ENCODE results near the gene GEMIN5. TPM values are rescaled to one million over a fixed set of nuclear protein-coding genes. Genes with fewer than 3 reads are reported as not detected.

The GEMIN5 gene
- total RNA-seq, 1 experiment from 2014 or later = 35.8 TPM

DNA sequence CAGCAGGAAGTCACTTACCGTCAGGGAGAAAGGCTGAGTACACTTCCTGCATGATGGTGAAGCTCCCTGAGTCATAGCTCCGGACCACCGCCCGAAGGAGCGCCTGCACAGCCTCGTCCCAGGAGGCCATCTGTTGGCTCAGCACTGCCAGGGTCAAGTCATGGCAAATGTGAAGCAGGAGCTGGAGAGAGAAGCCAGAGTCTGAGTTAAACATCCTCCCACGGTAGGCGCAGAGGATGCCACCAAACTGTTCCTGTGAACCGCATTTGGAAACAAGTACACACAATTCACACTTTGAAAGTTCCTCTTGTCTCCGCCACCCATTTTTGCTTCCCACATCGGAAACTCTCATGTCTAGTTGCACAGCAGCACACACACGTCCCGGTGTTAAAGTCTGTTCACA is 45.6 kb downstream of the GEMIN5 start:
- Histone ChIP-seq H3K4me1 (ENCODE audit: insufficient read depth, low read length) (no peaks in the 10 kb centered on the region), H4K5ac (ENCODE audit: insufficient read length, low read depth, low read length) (no peak overlapping the region), H2BK5ac (ENCODE audit: insufficient read length, low read length) (no peak overlapping the region), H3K18ac (ENCODE audit: insufficient read length, low read depth, low read length) (no peak overlapping the region), H3K4ac (ENCODE audit: low read depth, low read length) (no peak overlapping the region), H2AFZ (ENCODE audit: low read length) (no peak overlapping the region), H2BK120ac (ENCODE audit: low read depth, low read length, poor library complexity, severe bottlenecking) (no peak overlapping the region), H2BK20ac (ENCODE audit: low read depth, low read length, poor library complexity, severe bottlenecking) (no peak overlapping the region), H4K20me1 (ENCODE audit: control insufficient read depth, insufficient read depth, insufficient read length) (no peaks in the 10 kb centered on the region), H3K79me1 (ENCODE audit: insufficient read depth, low read depth, low read length, poor library complexity, severe bottlenecking) (no peaks in the 10 kb centered on the region), H3K23me2 (ENCODE audit: insufficient read length, low read depth, low read length, poor library complexity, severe bottlenecking) (no peaks in the 10 kb centered on the region), H4K91ac (ENCODE audit: insufficient read length, low read depth, low read length) (no peak overlapping the region), H2AK5ac (ENCODE audit: insufficient read length, low read length) (no peak overlapping the region), H4K8ac (replicated peaks; ENCODE audit: insufficient read length, low read depth, low read length) (no peak overlapping the region), H3K27ac (ENCODE audit: insufficient read length, low read depth, low read length) (no peak overlapping the region), H3K23ac (ENCODE audit: insufficient read length, low read depth, low read length) (no peak overlapping the region), H2BK12ac (ENCODE audit: insufficient read length, low read depth, low read length) (no peak overlapping the region), H3K9me3 (ENCODE audit: control insufficient read depth, low read depth, low read length) (no peaks in the 10 kb centered on the region), H3K4me2 (ENCODE audit: insufficient read depth, insufficient read length, low read length) (no peak overlapping the region), H3K9ac (ENCODE audit: extremely low read depth, insufficient read length, low read length) (no peak overlapping the region), H3K56ac (ENCODE audit: insufficient read length, low read depth, low read length) (no peak overlapping the region), H3K79me2 (ENCODE audit: insufficient read depth, low read length) (no peaks in the 10 kb centered on the region), H3T11ph (ENCODE audit: low read length) (no peak overlapping the region), H3K14ac (ENCODE audit: insufficient read depth, low read length) (no peak overlapping the region), H3K27me3 (ENCODE audit: insufficient read depth, low read length) (no peaks in the 10 kb centered on the region), H2BK15ac (ENCODE audit: low read depth, low read length) (no peak overlapping the region)
- no peak for TF ChIP-seq CTCF (conservative IDR thresholded peaks at IDR 0.05)
- no peak for DNase-seq
- Mint-ChIP-seq H3K27me3 (ENCODE audit: low read depth) (no peaks in the 10 kb centered on the region), H3K27ac (no peak overlapping the region), H3K4me3 (no peak overlapping the region), H3K4me1 (no peaks in the 10 kb centered on the region), H3K36me3 (ENCODE audit: insufficient read depth in 1 of 3, low read depth in 3 of 3) (peaks cover 63 to 93% (median 83%) of the 10 kb centered on the region in 3 experiments), H3K9me3 (no peaks in the 10 kb centered on the region)
- no CpG with 5 or more reads among the region's 13 CpGs for WGBS (ENCODE audit: extremely low coverage, insufficient read length, low lambda C conversion rate)
